Esophagus muscularis mucosa (tissue), 3 donors: Measurements from ENCODE around the gene TTLL3.

ENCODE experiments used
- CTCF ChIP-seq, 3 experiments: fragments of 200-600 bp in 2 of 3; fragments of 450-650 bp in 1 of 3; sonication (generic) in 2 of 3; IDR thresholded peaks; one replicate each; pipeline ENCODE4 v1.5.1; 2017 to 2019; ENCODE audit warnings: antibody characterized with exemption in 3 of 3, mild to moderate bottlenecking in 2 of 3, moderate library complexity in 1 of 3
- POLR2A ChIP-seq: fragments of 450-650 bp; IDR thresholded peaks from one replicate; pipeline ENCODE4 v1.6.1; 2017; ENCODE audit warnings: antibody characterized with exemption, moderate library complexity, mild to moderate bottlenecking, low read depth

- peak in 2 of 3 experiments; percentile 22 to 26 for TF ChIP-seq CTCF (IDR thresholded peaks at IDR 0.05)
- no peak for TF ChIP-seq POLR2A
Measured at GRCh38 chr3:9792405-9793160, 17.5 kb upstream of the TTLL3 start, which contains the start of the genes ARPC4 and TADA3.
